SJSA1 (cell line): ENCODE results near the gene GTF2A1. TPM values are rescaled to one million over a fixed set of nuclear protein-coding genes. Genes with fewer than 3 reads are reported as not detected.

Experiments
- DNase-seq, 2 experiments: peaks; one replicate each; pipeline ENCODE4 v3.0.0-alpha.2; 2015 to 2020; ENCODE audit warnings: low spot score in 2 of 2, low read depth in 1 of 2
- H3K27ac ChIP-seq: fragments of 250-450 bp; sonication (Bioruptor Pico); 2 replicates; pipeline ENCODE4 v1.5.1; 2020; ENCODE audit warnings: mild to moderate bottlenecking, moderate library complexity
- H3K27me3 ChIP-seq: fragments of 250-450 bp; sonication (Bioruptor Pico); replicated peaks from 2 replicates; pipeline ENCODE4 v1.5.1; 2020; ENCODE audit warnings: mild to moderate bottlenecking, moderate library complexity
- H3K36me3 ChIP-seq: fragments of 250-450 bp; sonication (Bioruptor Pico); 2 replicates; pipeline ENCODE4 v1.5.1; 2020; ENCODE audit warnings: mild to moderate bottlenecking
- H3K4me1 ChIP-seq: fragments of 250-450 bp; sonication (Bioruptor Pico); replicated peaks from 2 replicates; pipeline ENCODE4 v1.6.1; 2021; ENCODE audit warnings: mild to moderate bottlenecking
- H3K4me3 ChIP-seq: fragments of 250-450 bp; sonication (Bioruptor Pico); 2 replicates; pipeline ENCODE4 v1.5.1; 2020; ENCODE audit warnings: mild to moderate bottlenecking
- H3K9me3 ChIP-seq: fragments of 250-450 bp; sonication (Bioruptor Pico); replicated peaks from 2 replicates; pipeline ENCODE4 v1.5.1; 2020; ENCODE audit warnings: mild to moderate bottlenecking
- total RNA-seq: library from RNA; depleted of rRNA; stranded (reverse); fragments of >200 nt; shearing (Covaris generic); gene quantifications from 2 replicates; pipeline ENCODE4 v1.2.3, GENCODE V29; 2014

GTF2A1 gene
- total RNA-seq, 1 experiment from 2014 or later: 39.9 TPM

GRCh38 chr14:81164167-81164774, 56.5 kb downstream of the GTF2A1 start:
- Histone ChIP-seq H3K4me3 (no peak overlapping the region), H3K4me1 (no peaks in the 10 kb centered on the region; the same call in 1 of the 2 replicates), H3K27ac (no peak overlapping the region), H3K27me3 (no peaks in the 10 kb centered on the region), H3K36me3 (no peaks in the 10 kb centered on the region), H3K9me3 (no peaks in the 10 kb centered on the region)
- peak; percentile 21 to 51 for DNase-seq

GRCh38 chr14:81162941-81163340, 57.8 kb downstream of the GTF2A1 start:
- Histone ChIP-seq H3K27me3 (no peaks in the 10 kb centered on the region), H3K4me1 (no peaks in the 10 kb centered on the region), H3K27ac (no peak overlapping the region), H3K36me3 (no peaks in the 10 kb centered on the region), H3K9me3 (no peaks in the 10 kb centered on the region), H3K4me3 (no peak overlapping the region)
- DNase-seq: no peak

- Histone ChIP-seq H3K36me3 (no peaks in the 10 kb centered on the region), H3K27ac (no peak overlapping the region), H3K4me1 (no peaks in the 10 kb centered on the region), H3K9me3 (no peaks in the 10 kb centered on the region), H3K27me3 (no peaks in the 10 kb centered on the region), H3K4me3 (no peak overlapping the region)
- no peak for DNase-seq
Measured at GRCh38 chr14:81161749-81162148, 59.0 kb downstream of the GTF2A1 start.

- Histone ChIP-seq H3K9me3 (no peaks in the 10 kb centered on the region), H3K4me3 (no peak overlapping the region), H3K27me3 (no peaks in the 10 kb centered on the region), H3K36me3 (no peaks in the 10 kb centered on the region), H3K27ac (no peak overlapping the region), H3K4me1 (no peaks in the 10 kb centered on the region)
- no peak for DNase-seq
Measured at GRCh38 chr14:81161088-81161487, 59.7 kb downstream of the GTF2A1 start.

GRCh38 chr14:81157431-81157830, 63.3 kb downstream of the GTF2A1 start:
- Histone ChIP-seq H3K9me3 (no peaks in the 10 kb centered on the region), H3K36me3 (no peaks in the 10 kb centered on the region), H3K4me1 (no peaks in the 10 kb centered on the region), H3K4me3 (no peak overlapping the region), H3K27me3 (no peaks in the 10 kb centered on the region), H3K27ac (no peak overlapping the region)
- no peak for DNase-seq

- Histone ChIP-seq H3K9me3 (no peaks in the 10 kb centered on the region), H3K4me1 (no peaks in the 10 kb centered on the region), H3K4me3 (no peak overlapping the region), H3K36me3 (no peaks in the 10 kb centered on the region), H3K27ac (no peak overlapping the region), H3K27me3 (no peaks in the 10 kb centered on the region)
- no peak for DNase-seq
Measured at GRCh38 chr14:81153187-81153586, 67.6 kb downstream of the GTF2A1 start.

GRCh38 chr14:81148635-81149034, 72.1 kb downstream of the GTF2A1 start:
- no peaks in the 10 kb centered on the region for H3K27me3 ChIP-seq

GRCh38 chr14:81147140-81147897, 73.4 kb downstream of the GTF2A1 start:
- Histone ChIP-seq H3K27ac (no peak overlapping the region), H3K9me3 (no peaks in the 10 kb centered on the region)

More at GRCh38 chr14:81148635-81149034, 72.1 kb downstream of the GTF2A1 start:
- H3K4me3 ChIP-seq: no peak overlapping the region
- no peak for DNase-seq
- H3K4me1 ChIP-seq: no peaks in the 10 kb centered on the region
- no peaks in the 10 kb centered on the region for H3K9me3 ChIP-seq
- no peaks in the 10 kb centered on the region for H3K36me3 ChIP-seq
- no peak overlapping the region for H3K27ac ChIP-seq

GRCh38 chr14:81144824-81145603, 75.7 kb downstream of the GTF2A1 start:
- DNase-seq: no peak
- H3K9me3 ChIP-seq: no peaks in the 10 kb centered on the region
- no peak overlapping the region for H3K4me3 ChIP-seq

More at GRCh38 chr14:81147140-81147897, 73.4 kb downstream of the GTF2A1 start:
- Histone ChIP-seq H3K4me3 (no peak overlapping the region), H3K27me3 (no peaks in the 10 kb centered on the region), H3K4me1 (no peaks in the 10 kb centered on the region), H3K36me3 (no peaks in the 10 kb centered on the region)
- no peak for DNase-seq

GRCh38 chr14:81143793-81144192, 77.0 kb downstream of the GTF2A1 start:
- DNase-seq: no peak
- Histone ChIP-seq H3K9me3 (no peaks in the 10 kb centered on the region), H3K27ac (no peak overlapping the region)

More at GRCh38 chr14:81144824-81145603, 75.7 kb downstream of the GTF2A1 start:
- Histone ChIP-seq H3K36me3 (no peaks in the 10 kb centered on the region), H3K4me1 (no peaks in the 10 kb centered on the region), H3K27ac (no peak overlapping the region), H3K27me3 (no peaks in the 10 kb centered on the region)

GRCh38 chr14:81141426-81141825, 79.3 kb downstream of the GTF2A1 start:
- H3K4me3 ChIP-seq: no peak overlapping the region
- H3K36me3 ChIP-seq: no peaks in the 10 kb centered on the region
- H3K27ac ChIP-seq: no peak overlapping the region
- no peaks in the 10 kb centered on the region for H3K4me1 ChIP-seq
- no peaks in the 10 kb centered on the region for H3K27me3 ChIP-seq
- DNase-seq: no peak
- H3K9me3 ChIP-seq: no peaks in the 10 kb centered on the region

More at GRCh38 chr14:81143793-81144192, 77.0 kb downstream of the GTF2A1 start:
- Histone ChIP-seq H3K4me1 (no peaks in the 10 kb centered on the region), H3K27me3 (no peaks in the 10 kb centered on the region), H3K4me3 (no peak overlapping the region), H3K36me3 (no peaks in the 10 kb centered on the region)

- Histone ChIP-seq H3K9me3 (no peaks in the 10 kb centered on the region), H3K27ac (no peak overlapping the region), H3K4me1 (no peaks in the 10 kb centered on the region), H3K27me3 (no peaks in the 10 kb centered on the region), H3K36me3 (no peaks in the 10 kb centered on the region), H3K4me3 (no peak overlapping the region)
- no peak for DNase-seq
Measured at GRCh38 chr14:81138429-81138828, 82.3 kb downstream of the GTF2A1 start.

GRCh38 chr14:81137316-81137715, 83.4 kb downstream of the GTF2A1 start:
- H3K27me3 ChIP-seq: no peaks in the 10 kb centered on the region
- H3K4me3 ChIP-seq: no peak overlapping the region
- H3K9me3 ChIP-seq: no peaks in the 10 kb centered on the region
- no peak overlapping the region for H3K27ac ChIP-seq
- no peaks in the 10 kb centered on the region for H3K36me3 ChIP-seq
- H3K4me1 ChIP-seq: no peaks in the 10 kb centered on the region
- DNase-seq: no peak

GRCh38 chr14:81133400-81133799, 87.4 kb downstream of the GTF2A1 start:
- no peak overlapping the region for H3K27ac ChIP-seq

More at GRCh38 chr14:81133400-81133799, 87.4 kb downstream of the GTF2A1 start:
- Histone ChIP-seq H3K9me3 (no peaks in the 10 kb centered on the region), H3K27me3 (no peaks in the 10 kb centered on the region), H3K36me3 (no peaks in the 10 kb centered on the region), H3K4me3 (no peak overlapping the region), H3K4me1 (no peaks in the 10 kb centered on the region)
- no peak for DNase-seq
